H1 (cell line): ENCODE measurements around the gene USP7. TPM values are rescaled to one million over a fixed set of nuclear protein-coding genes. Genes with fewer than 3 reads are reported as not detected.

Source experiments
- CHD1 ChIP-seq: IDR thresholded peaks from 2 replicates; pipeline ENCODE4 v1.6.1; 2012; ENCODE audit warnings: low read depth, low read length, improper control_type of control experiment
- CHD2 ChIP-seq: IDR thresholded peaks from 2 replicates; pipeline ENCODE4 v1.6.1; 2012; ENCODE audit warnings: low read length, improper control_type of control experiment
- MAX ChIP-seq: IDR thresholded peaks from 2 replicates; pipeline ENCODE4 v1.6.1; 2012; ENCODE audit warnings: inconsistent platforms
- NANOG ChIP-seq: IDR thresholded peaks from 2 replicates; pipeline ENCODE4 v1.6.1; 2011; ENCODE audit warnings: low read length, low read depth, mild to moderate bottlenecking, inconsistent platforms; ENCODE audit not compliant: insufficient read depth, poor library complexity, severe bottlenecking
- POLR2AphosphoS5 ChIP-seq: IDR thresholded peaks from 2 replicates; pipeline ENCODE4 v1.6.1; 2011; ENCODE audit warnings: low read depth, low read length
- RAD21 ChIP-seq, 2 experiments: IDR thresholded peaks in 1 of 2; conservative IDR thresholded peaks in 1 of 2; 2 replicates each; pipeline ENCODE4 v1.6.1; 2011; ENCODE audit warnings: low read depth in 2 of 2, low read length in 2 of 2, improper control_type of control experiment in 1 of 2, inconsistent platforms in 1 of 2, mild to moderate bottlenecking in 1 of 2, moderate library complexity in 1 of 2
- RXRA ChIP-seq: IDR thresholded peaks from 2 replicates; pipeline ENCODE4 v1.6.1; 2011; ENCODE audit warnings: low read depth, mild to moderate bottlenecking, low read length, moderate library complexity; ENCODE audit not compliant: insufficient read depth
- SUZ12 ChIP-seq: fragments of 200-600 bp; sonication (generic); IDR thresholded peaks from 2 replicates; pipeline ENCODE4 v1.6.1; 2012; ENCODE audit warnings: mild to moderate bottlenecking, inconsistent platforms, low read length, moderate library complexity, mixed read lengths
- TCF12 ChIP-seq: IDR thresholded peaks from 2 replicates; pipeline ENCODE4 v1.6.1; 2011; ENCODE audit warnings: low read depth, mild to moderate bottlenecking, low read length
- TEAD4 ChIP-seq: IDR thresholded peaks from 2 replicates; pipeline ENCODE4 v1.6.1; 2012; ENCODE audit warnings: low read depth, low read length, inconsistent platforms, mixed read lengths
- polyA plus RNA-seq, 7 experiments: library from polyadenylated mRNA; depleted of rRNA in 3 of 7; stranded (reverse) in 5 of 7; unstranded in 2 of 7; fragments of >200 nt in 5 of 7; fragments of 200-250 nt in 2 of 7; gene quantifications; 1 replicate in 5 of 7; 2 replicates in 1 of 7; 4 replicates in 1 of 7; pipeline versions ENCODE4 v1.2.1 to v1.2.3, GENCODE V29; 2011 to 2013; ENCODE audit warnings: missing spikeins in 2 of 7, mixed read lengths in 2 of 7
- total RNA-seq: library from RNA; stranded (reverse); fragmentation: NEBNext Ultra II Directional; extraction: Animal tissue kit (Norgen Biotek cat#: 25700); gene quantifications from 2 replicates; pipeline ENCODE4 v1.2.1, GENCODE V29; 2021

Gene USP7
- total and polyA plus RNA-seq, 2 of the 8 experiments (the other 6 are each of a cell fraction or from before 2014, with no cell fraction given): 21.3 to 211 TPM

- no peak for TF ChIP-seq CHD1
- no peak for TF ChIP-seq RAD21 (IDR thresholded peaks at IDR 0.05 in 1 of 2, conservative IDR thresholded peaks at IDR 0.05 in 1 of 2; ENCODE audit: low read depth in 2 of 2, low read length in 2 of 2)
- no peak for TF ChIP-seq CHD2
- no peak for TF ChIP-seq TCF12
- no peak for TF ChIP-seq POLR2AphosphoS5
- TF ChIP-seq TEAD4: no peak
- no peak for TF ChIP-seq NANOG
- TF ChIP-seq SUZ12: no peak
- no peak for TF ChIP-seq MAX
- no peak for TF ChIP-seq RXRA
Observed at GRCh38 chr16:8957509-8958157, 6.1 kb downstream of the USP7 start (continued).
